H1 (cell line): Measurements from ENCODE around the gene SPOCK3. TPM values are rescaled to one million over a fixed set of nuclear protein-coding genes. Genes with fewer than 3 reads are reported as not detected.

ENCODE experiments used
- CREB1 ChIP-seq: IDR thresholded peaks from 2 replicates; pipeline ENCODE4 v1.6.1; 2012; ENCODE audit warnings: inconsistent platforms
- polyA plus RNA-seq, 7 experiments: library from polyadenylated mRNA; depleted of rRNA in 3 of 7; stranded (reverse) in 5 of 7; unstranded in 2 of 7; fragments of >200 nt in 5 of 7; fragments of 200-250 nt in 2 of 7; gene quantifications; 1 replicate in 5 of 7; 2 replicates in 1 of 7; 4 replicates in 1 of 7; pipeline versions ENCODE4 v1.2.1 to v1.2.3, GENCODE V29; 2011 to 2013; ENCODE audit warnings: missing spikeins in 2 of 7, mixed read lengths in 2 of 7
- total RNA-seq: library from RNA; stranded (reverse); fragmentation: NEBNext Ultra II Directional; extraction: Animal tissue kit (Norgen Biotek cat#: 25700); gene quantifications from 2 replicates; pipeline ENCODE4 v1.2.1, GENCODE V29; 2021

The SPOCK3 gene
- total and polyA plus RNA-seq, 2 of the 8 experiments (the other 6 are each of a cell fraction or from before 2014, with no cell fraction given), result 0.14 to 0.60 TPM

GRCh38 chr4:166903408-166903807 is 330.9 kb downstream of the SPOCK3 start (continued):
- no peak for TF ChIP-seq CREB1
